ENCODE results near the gene TMEM270.

The TMEM270 gene

GRCh38 chr7:73828972-73829371 is 32.0 kb upstream of the TMEM270 start:
- no peak overlapping the region for H3K4me3 ChIP-seq (ENCODE audit: low read depth, low read length)
- no peak for TF ChIP-seq CTCF (IDR thresholded peaks at IDR 0.05; ENCODE audit: low read depth, low read length)

- no peak for TF ChIP-seq CTCF (IDR thresholded peaks at IDR 0.05; ENCODE audit: low read depth, low read length)
- H3K4me3 ChIP-seq (ENCODE audit: low read depth, low read length), result no peak overlapping the region
Observed at GRCh38 chr7:73829505-73829904, 31.5 kb upstream of the TMEM270 start.

GRCh38 chr7:73829921-73830680 is 30.9 kb upstream of the TMEM270 start:
- H3K4me3 ChIP-seq (ENCODE audit: low read depth, low read length), result no peak overlapping the region
- no peak for TF ChIP-seq CTCF (IDR thresholded peaks at IDR 0.05; ENCODE audit: low read depth, low read length)

GRCh38 chr7:73830681-73831583 is 30.0 kb upstream of the TMEM270 start, which contains the start of gene CLDN4:
CLDN4 (plus strand) TSS chr7:73830996; CDS start chr7:73831202, 206 bp downstream.
- H3K4me3 ChIP-seq (ENCODE audit: low read depth, low read length), result no peak within 1 kb of the TSS
- TF ChIP-seq CTCF (IDR thresholded peaks at IDR 0.05; ENCODE audit: low read depth, low read length), result no peak

- no peak for TF ChIP-seq CTCF (IDR thresholded peaks at IDR 0.05; ENCODE audit: low read depth, low read length)
- no peak overlapping the region for H3K4me3 ChIP-seq (ENCODE audit: low read depth, low read length)
Observed at GRCh38 chr7:73831584-73831833, 29.4 kb upstream of the TMEM270 start.

GRCh38 chr7:73831834-73832651 is 28.9 kb upstream of the TMEM270 start:
- TF ChIP-seq CTCF (IDR thresholded peaks at IDR 0.05; ENCODE audit: low read depth, low read length), result no peak
- no peak overlapping the region for H3K4me3 ChIP-seq (ENCODE audit: low read depth, low read length)

Measured in WI38 (cell line).